HUDEP-2 (cell line): ENCODE data around the gene GALNT6.
"Not testable (repeated sequence)": the region's sequence is repeated elsewhere in the genome, so short reads cannot be mapped to it uniquely, and the experiment has no call there.

Experiments used
- DNase-seq, 76 experiments: peaks; one replicate each; lab custom pipeline; 2025; ENCODE audit not compliant: unreplicated experiment in 76 of 76; lab: John Stamatoyannopoulos, UW

Gene GALNT6

DNA sequence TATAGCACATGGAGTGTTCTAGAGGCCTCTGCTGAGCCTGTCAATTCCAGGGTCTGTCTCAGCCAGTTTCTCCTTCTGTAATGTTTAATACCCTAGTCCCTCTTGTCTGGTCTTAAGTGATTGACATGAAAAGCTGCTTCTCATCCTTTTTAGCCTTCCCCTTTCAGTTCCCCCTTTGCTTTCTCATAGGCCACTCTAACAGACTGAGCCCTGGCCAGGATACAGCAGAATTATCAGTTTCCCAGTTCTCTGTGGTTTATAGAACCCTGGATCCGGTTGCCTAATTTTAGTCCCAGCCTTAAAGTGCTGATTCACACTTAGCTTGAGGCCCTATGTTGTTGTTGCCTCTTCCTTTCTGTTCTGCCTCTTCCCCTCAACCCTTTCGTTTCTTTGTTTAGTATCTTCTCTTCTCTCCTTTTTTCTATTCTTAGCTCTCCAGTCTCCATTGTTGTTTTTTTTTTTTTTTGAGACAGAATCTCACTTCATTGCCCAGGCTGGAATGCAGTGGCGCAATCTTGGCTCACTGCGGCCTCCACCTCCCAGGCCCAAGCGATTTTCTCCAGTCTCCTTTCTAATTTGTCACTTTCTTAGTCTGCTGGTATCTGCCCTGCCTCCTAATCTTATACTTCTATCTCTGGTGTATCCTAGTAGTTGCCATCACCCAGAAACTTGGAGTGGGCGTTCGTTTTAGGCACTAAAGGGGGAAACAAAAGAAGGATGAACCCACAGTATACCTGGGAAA, 64.3 kb downstream of the GALNT6 start:
- peak in 12 of 76 experiments; percentile 6 to 44 (median 18) for DNase-seq

- DNase-seq, result no peak
Observed at GRCh38 chr12:51324953-51325352, 66.3 kb downstream of the GALNT6 start.

DNA sequence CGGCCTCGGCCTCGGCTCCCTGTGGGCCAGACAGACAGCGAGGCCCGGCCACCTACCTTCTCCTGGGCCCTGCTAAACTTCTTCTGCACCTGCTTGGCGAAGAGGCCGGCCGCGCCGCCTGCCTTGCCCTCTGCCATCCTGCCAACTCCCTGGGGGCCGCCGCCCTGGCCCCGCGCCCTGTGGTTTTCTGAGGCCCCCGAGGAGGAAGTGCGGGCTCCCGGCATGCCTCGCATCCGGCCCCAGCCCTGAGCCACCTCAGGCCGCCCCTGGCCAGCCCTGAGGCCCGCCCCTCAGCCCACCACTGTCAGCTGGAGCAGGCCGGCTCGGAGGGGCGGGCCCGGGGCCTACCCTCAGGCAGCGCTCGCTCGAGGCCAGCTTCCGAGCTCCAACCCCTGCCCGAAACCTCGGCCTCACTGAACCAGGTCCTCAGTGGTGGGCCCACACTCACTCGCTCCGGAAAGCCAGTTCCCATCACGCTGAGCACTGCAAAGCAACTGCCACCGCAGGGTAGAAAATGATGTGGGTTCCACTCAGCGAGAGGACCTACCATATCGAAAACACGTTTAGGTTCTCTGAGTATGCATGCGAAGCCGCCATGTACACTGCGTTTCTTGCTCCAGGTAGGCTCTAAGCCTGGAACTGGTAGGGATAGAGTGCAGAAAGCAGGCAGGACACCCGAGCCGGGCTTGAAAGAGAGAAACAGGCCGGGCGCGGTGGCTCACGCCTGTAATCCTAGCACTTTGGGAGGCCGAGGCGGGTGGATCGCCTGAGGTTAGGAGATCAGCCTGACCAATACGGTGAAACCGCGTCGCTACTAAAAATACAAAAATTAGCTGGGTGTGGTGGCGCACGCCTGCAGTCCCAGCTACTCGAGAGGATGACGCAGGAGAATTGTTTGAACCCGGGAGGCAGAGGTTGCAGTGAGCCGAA, 67.0 kb downstream of the GALNT6 start, which contains the start of gene BIN2:
TSS of gene BIN2 (minus strand) at position 209 of the 930 bp plus-strand sequence. CDS start at position 137, 72 bp downstream.
- DNase-seq, result peak in 26 of 76 experiments; percentile 9 to 57 (median 30)

- DNase-seq, result peak in 2 of 76 experiments; percentile 8 to 14
Observed at GRCh38 chr12:51323317-51323960, 67.8 kb downstream of the GALNT6 start.

- DNase-seq, result no peak
Observed at GRCh38 chr12:51322452-51322851, 68.8 kb downstream of the GALNT6 start.

GRCh38 chr12:51321882-51322281, 69.3 kb downstream of the GALNT6 start:
- DNase-seq, result no peak

GRCh38 chr12:51320695-51321320, 70.4 kb downstream of the GALNT6 start:
- peak in 5 of 76 experiments; percentile 4 to 15 (median 10) for DNase-seq

- no peak for DNase-seq
Observed at GRCh38 chr12:51320311-51320694, 70.9 kb downstream of the GALNT6 start.

DNA sequence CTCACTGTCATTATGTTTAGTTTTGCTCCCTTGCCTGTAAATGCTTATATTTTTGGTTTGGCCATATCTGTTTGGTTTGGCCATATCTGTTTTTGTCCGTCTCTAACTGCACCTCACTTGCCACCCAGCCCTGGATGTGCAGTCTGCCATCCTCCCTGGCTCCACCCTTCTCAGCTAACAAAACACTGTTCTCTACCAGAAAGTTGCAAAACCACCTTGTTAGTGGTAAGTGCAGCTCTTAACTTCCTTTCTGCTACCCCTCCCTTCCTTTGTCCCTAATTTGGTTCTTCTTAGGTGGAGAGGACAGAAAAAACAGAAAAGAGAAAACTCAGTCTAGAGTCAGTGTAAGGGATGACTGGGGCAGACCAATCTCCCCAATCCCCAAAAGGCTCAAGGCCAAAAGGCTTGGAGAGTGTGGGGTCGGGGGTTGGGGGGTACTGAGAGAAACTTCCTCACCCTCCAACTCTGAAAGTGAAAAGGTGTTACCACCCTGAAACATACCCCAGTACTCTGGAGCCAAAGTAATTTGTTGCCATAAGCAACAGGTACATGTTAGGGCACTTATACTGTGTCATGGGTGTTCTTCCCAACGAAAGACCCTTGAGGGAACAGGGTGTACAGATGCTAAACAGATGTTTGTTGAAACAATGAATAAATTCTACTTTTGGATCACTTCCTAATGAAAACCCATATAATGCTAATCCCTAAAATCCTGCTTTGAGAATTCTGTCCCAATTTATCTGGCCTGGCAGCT, 72.2 kb downstream of the GALNT6 start:
- peak in 2 of 76 experiments; percentile 13 to 14 for DNase-seq

DNA sequence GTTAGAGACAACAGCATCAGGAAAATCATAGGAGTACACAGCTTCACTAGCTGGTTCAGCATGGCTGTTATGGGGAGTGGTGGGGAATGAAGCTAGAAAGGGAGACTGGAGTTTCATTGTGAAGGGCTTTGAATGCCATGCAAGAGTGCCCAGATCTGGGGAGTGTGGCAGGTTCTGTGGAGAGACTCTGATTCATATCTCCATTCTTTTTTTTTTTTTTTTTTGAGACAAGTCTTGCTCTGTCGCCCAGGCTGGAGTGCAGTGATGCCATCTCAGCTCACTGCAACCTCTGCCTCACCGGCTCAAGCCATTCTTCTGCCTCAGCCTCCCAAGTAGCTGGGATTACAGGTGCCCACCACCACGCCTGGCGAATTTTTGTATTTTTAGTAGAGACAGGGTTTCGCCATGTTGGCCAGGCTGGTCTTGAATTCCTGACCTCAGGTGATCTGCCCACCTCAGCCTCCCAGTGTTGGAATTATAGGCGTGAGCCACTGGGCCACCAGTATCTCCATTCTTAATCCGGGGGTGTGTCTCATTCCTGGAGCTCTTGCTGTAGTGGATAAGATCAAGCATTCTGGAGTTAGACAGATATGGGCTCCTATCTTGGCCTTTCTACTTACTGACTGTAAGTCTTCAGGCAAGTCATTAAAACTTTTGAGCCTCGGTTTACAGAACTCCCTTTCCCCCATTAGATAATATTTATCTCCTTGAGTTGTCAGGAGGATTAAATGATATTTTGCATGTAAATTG, 73.0 kb downstream of the GALNT6 start:
- not testable (repeated sequence) for DNase-seq

GRCh38 chr12:51311389-51311788, 79.8 kb downstream of the GALNT6 start:
- DNase-seq, result no peak

GRCh38 chr12:51307655-51308593, 83.3 kb downstream of the GALNT6 start:
- no peak for DNase-seq

DNA sequence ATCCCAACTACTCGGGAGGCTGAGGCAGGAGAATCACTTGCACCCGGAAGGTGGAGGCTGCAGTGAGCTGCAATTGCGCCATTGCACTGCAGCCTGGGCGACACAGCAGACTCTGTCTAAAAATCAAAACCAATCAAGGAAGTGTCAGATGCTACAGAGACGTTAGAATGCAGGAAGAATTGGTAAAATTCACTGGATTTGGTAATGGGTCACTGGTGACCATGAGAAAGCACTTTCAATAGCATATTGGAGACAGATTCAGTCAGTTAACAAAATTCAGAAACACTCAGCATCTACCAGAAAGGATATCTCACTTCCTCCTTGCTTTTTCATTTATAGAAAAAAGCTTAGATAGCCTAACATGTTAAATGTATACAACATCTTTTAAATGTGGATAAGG, 84.7 kb downstream of the GALNT6 start:
- no peak for DNase-seq
